Loucy (cell line): ENCODE results near the gene RNF183.

Experiments
- H2AFZ ChIP-seq: fragments of 200-600 bp; sonication (generic); 2 replicates; pipeline ENCODE4 v1.6.0; 2016; ENCODE audit warnings: antibody characterized with exemption, mild to moderate bottlenecking, low read length, moderate library complexity
- H3F3A ChIP-seq: fragments of 200-600 bp; 2 replicates; pipeline ENCODE4 v1.6.0; 2016; ENCODE audit warnings: antibody characterized with exemption, low read depth, mild to moderate bottlenecking
- H3K27me3 ChIP-seq: fragments of 200-600 bp; sonication (generic); 2 replicates; pipeline ENCODE4 v1.6.1; 2014; ENCODE audit warnings: low read length, mild to moderate bottlenecking; ENCODE audit not compliant: insufficient read depth, poor library complexity, severe bottlenecking
- H3K36me3 ChIP-seq: fragments of 200-600 bp; sonication (generic); 2 replicates; pipeline ENCODE4 v1.6.1; 2016; ENCODE audit warnings: low read length; ENCODE audit not compliant: insufficient read depth
- H3K4me1 ChIP-seq: fragments of 200-600 bp; sonication (generic); 2 replicates; pipeline ENCODE4 v1.5.1; 2014; ENCODE audit warnings: low read length, mild to moderate bottlenecking; ENCODE audit not compliant: insufficient read depth, poor library complexity, severe bottlenecking
- H3K4me2 ChIP-seq: fragments of 200-600 bp; sonication (generic); 2 replicates; pipeline ENCODE4 v1.6.0; 2014; ENCODE audit warnings: antibody characterized with exemption, low read length, low read depth, mild to moderate bottlenecking; ENCODE audit not compliant: poor library complexity, severe bottlenecking
- H3K4me3 ChIP-seq: fragments of 200-600 bp; sonication (generic); 2 replicates; pipeline ENCODE4 v1.5.1; 2014; ENCODE audit warnings: low read length, mild to moderate bottlenecking, mixed read lengths; ENCODE audit not compliant: poor library complexity, severe bottlenecking
- H3K79me2 ChIP-seq: fragments of 200-600 bp; sonication (generic); 2 replicates; pipeline ENCODE4 v1.6.1; 2014; ENCODE audit warnings: low read length; ENCODE audit not compliant: insufficient read depth
- H3K9ac ChIP-seq: fragments of 200-600 bp; sonication (generic); 2 replicates; pipeline ENCODE4 v1.6.0; 2014; ENCODE audit warnings: mild to moderate bottlenecking, low read depth, low read length, moderate library complexity; ENCODE audit not compliant: poor library complexity, severe bottlenecking
- H3K9me2 ChIP-seq: fragments of 200-600 bp; sonication (generic); replicated peaks from 2 replicates; pipeline ENCODE4 v1.6.1; 2016; ENCODE audit warnings: low read depth, low read length, mixed read lengths
- H3K9me3 ChIP-seq: fragments of 200-600 bp; sonication (generic); 2 replicates; pipeline ENCODE4 v1.6.1; 2014; ENCODE audit warnings: mild to moderate bottlenecking, antibody characterized with exemption, low read length, low read depth; ENCODE audit not compliant: insufficient read depth
- H4K20me1 ChIP-seq: fragments of 200-600 bp; sonication (generic); 2 replicates; pipeline ENCODE4 v1.6.0; 2014; ENCODE audit warnings: antibody characterized with exemption, low read length, mild to moderate bottlenecking; ENCODE audit not compliant: insufficient read depth, poor library complexity, severe bottlenecking
- EZH2phosphoT487 ChIP-seq: fragments of 200-600 bp; IDR thresholded peaks from 2 replicates; pipeline ENCODE4 v1.6.1; 2018; ENCODE audit warnings: antibody characterized with exemption, mild to moderate bottlenecking, moderate library complexity, borderline replicate concordance
- TF ChIP-seq, protein P1 (sequence below): fragments of 200-600 bp; sonication (generic); conservative IDR thresholded peaks from 2 replicates; pipeline ENCODE4 v1.5.1; 2014; ENCODE audit warnings: mild to moderate bottlenecking, antibody characterized with exemption, low read length

RNF183 gene

DNA sequence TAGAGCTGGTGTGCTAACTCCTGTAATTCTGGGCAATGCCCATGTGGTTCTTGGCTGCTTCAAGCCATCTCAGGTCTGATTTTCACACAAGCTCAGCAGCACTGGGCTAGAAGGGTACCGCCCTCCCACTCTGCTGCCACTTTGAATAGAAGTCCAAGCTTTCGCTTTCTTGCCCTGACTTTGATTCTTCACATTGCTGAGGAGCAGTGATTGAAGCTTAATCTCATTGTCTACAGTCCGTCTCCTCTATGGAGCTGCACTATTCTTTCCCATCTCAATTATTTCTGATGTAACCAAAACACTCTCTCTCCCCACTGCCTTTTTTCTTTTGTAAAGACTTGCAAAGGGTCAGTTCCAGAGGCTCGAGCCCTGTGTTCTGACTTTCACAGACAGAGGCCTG, 12.9 kb upstream of the RNF183 start:
- H3K27me3 ChIP-seq, result no peaks in the 10 kb centered on the region

DNA sequence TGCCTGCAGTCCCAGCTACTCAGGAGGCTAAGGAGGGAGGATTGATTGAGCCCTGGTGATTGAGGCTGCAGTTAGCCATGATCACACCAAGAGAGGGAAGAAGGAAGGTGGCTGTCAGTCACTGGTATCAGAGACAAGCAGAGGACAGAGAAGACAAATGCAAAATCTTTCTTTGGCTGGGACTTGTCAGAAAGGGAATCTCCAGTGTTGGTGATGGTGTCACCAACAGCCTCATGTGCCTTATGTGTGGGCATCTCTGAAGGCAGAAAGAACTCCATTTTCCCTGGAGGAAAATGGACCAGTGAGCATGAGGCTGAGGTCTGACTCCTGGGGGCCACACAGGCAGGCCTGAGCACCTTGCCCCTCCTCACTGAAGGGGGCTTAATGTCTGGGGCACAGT, 12.1 kb upstream of the RNF183 start:
- H4K20me1 ChIP-seq, result no peaks in the 10 kb centered on the region
- H3K36me3 ChIP-seq, result no peaks in the 10 kb centered on the region
- no peaks in the 10 kb centered on the region for H3K4me1 ChIP-seq
- TF ChIP-seq, protein P1, sequence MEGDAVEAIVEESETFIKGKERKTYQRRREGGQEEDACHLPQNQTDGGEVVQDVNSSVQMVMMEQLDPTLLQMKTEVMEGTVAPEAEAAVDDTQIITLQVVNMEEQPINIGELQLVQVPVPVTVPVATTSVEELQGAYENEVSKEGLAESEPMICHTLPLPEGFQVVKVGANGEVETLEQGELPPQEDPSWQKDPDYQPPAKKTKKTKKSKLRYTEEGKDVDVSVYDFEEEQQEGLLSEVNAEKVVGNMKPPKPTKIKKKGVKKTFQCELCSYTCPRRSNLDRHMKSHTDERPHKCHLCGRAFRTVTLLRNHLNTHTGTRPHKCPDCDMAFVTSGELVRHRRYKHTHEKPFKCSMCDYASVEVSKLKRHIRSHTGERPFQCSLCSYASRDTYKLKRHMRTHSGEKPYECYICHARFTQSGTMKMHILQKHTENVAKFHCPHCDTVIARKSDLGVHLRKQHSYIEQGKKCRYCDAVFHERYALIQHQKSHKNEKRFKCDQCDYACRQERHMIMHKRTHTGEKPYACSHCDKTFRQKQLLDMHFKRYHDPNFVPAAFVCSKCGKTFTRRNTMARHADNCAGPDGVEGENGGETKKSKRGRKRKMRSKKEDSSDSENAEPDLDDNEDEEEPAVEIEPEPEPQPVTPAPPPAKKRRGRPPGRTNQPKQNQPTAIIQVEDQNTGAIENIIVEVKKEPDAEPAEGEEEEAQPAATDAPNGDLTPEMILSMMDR, result no peak
- TF ChIP-seq EZH2phosphoT487, result no peak
- no peaks in the 10 kb centered on the region for H3K27me3 ChIP-seq
- no peak overlapping the region for H3K4me3 ChIP-seq
- H3K79me2 ChIP-seq, result no peaks in the 10 kb centered on the region
- H3F3A ChIP-seq, result no peaks in the 10 kb centered on the region
- no peak overlapping the region for H3K4me2 ChIP-seq
- H3K9me2 ChIP-seq, result no peaks in the 10 kb centered on the region
- no peak overlapping the region for H3K9ac ChIP-seq
- no peak overlapping the region for H2AFZ ChIP-seq
- H3K9me3 ChIP-seq, result no peaks in the 10 kb centered on the region

More for the DNA sequence above, 12.9 kb upstream of the RNF183 start:
- no peaks in the 10 kb centered on the region for H3F3A ChIP-seq
- H3K4me1 ChIP-seq, result no peaks in the 10 kb centered on the region
- H4K20me1 ChIP-seq, result no peaks in the 10 kb centered on the region
- H2AFZ ChIP-seq, result no peak overlapping the region
- H3K9me2 ChIP-seq, result no peaks in the 10 kb centered on the region
- no peak overlapping the region for H3K9ac ChIP-seq
- H3K36me3 ChIP-seq, result no peaks in the 10 kb centered on the region
- no peaks in the 10 kb centered on the region for H3K79me2 ChIP-seq
- TF ChIP-seq, protein P1, result no peak
- no peak for TF ChIP-seq EZH2phosphoT487
- no peaks in the 10 kb centered on the region for H3K9me3 ChIP-seq
- no peak overlapping the region for H3K4me2 ChIP-seq
- H3K4me3 ChIP-seq, result no peak overlapping the region

DNA sequence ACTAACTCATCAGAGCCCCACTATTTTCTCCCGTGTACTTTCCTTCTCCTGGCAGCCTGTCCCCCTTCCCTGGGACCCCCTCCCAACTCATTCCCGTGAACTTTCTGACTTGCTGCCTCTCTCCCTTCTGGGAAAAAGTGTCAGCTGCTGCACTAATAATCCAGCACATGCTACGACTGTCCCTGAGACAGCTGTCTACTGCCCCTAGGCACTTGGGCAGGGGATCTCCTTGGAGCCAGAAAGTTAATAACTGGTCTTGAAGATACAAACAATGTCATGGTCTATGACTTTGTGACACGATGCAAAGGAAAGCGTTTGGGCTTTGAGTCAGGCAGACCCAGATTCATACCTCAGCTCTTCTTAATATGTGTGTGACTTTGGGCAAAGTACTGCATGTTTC, 10.1 kb upstream of the RNF183 start:
- H3K79me2 ChIP-seq, result no peaks in the 10 kb centered on the region
- no peaks in the 10 kb centered on the region for H3K27me3 ChIP-seq
- no peak overlapping the region for H3K4me3 ChIP-seq
- H3K9ac ChIP-seq, result no peak overlapping the region
- no peaks in the 10 kb centered on the region for H3K9me2 ChIP-seq
- no peaks in the 10 kb centered on the region for H3K9me3 ChIP-seq
- H3K36me3 ChIP-seq, result no peaks in the 10 kb centered on the region
- no peaks in the 10 kb centered on the region for H4K20me1 ChIP-seq
- H3K4me2 ChIP-seq, result no peak overlapping the region
- no peaks in the 10 kb centered on the region for H3F3A ChIP-seq
- no peak for TF ChIP-seq EZH2phosphoT487
- TF ChIP-seq, protein P1, result no peak
- no peak overlapping the region for H2AFZ ChIP-seq
- no peaks in the 10 kb centered on the region for H3K4me1 ChIP-seq
